HG03575 (cell line): Measurements from ENCODE around the gene MALT1.
"Not testable (repeated sequence)": the region's sequence is repeated elsewhere in the genome, so short reads cannot be mapped to it uniquely, and the experiment has no call there.

Experiments
- ATAC-seq: cut with Tn5 transposase; IDR thresholded peaks from one replicate; pipeline ENCODE4 v1.9.1; 2021; ENCODE audit not compliant: unreplicated experiment, insufficient number of reproducible peaks, low FRiP score; ENCODE audit errors: extremely low read depth

The MALT1 gene

DNA sequence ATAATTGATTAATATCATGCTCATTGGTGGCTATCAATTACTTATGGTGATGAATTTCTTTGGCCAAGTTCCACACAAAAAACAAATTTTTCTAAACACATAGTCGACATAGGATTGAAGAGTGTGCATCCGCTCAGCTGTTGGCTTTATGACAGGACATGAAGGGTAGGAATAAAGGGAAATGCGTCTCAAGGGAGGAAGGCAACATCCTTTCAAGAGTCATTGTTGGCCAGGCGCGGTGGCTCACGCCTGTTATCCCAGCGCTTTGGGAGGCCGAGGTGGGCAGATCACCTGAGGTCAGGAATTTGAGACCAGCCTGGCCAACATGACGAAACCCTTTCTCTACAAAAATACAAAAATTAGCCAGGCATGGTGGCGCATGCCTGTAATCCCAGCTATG is 20.4 kb upstream of the MALT1 start:
- ATAC-seq: not testable (repeated sequence)

DNA sequence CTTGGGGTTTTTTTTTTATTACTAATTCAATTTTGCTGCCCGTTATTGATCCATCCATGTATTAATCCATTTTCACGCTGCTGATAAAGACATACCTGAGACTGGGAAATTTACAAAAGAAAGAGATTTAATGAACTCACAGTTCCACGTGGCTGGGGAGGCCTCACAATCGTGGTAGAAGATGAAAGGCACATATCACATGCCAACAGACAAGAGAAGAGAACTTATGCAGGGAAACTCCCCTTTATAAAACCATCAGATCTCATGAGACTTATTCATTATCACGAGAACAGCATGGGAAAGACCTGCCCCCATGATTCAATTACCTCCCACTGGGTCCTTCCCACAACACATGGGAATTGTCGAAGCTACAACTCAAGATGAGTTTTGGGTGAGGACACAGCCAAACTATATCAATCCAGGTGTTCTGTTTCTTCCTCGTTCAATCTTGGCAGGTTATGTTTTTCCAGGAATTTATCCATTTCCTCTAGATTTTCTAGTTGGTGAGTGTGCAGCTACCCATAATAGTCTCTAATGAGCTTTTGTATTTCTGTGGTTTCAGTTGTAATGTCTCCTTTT is 18.0 kb upstream of the MALT1 start:
- ATAC-seq: not testable (repeated sequence)

DNA sequence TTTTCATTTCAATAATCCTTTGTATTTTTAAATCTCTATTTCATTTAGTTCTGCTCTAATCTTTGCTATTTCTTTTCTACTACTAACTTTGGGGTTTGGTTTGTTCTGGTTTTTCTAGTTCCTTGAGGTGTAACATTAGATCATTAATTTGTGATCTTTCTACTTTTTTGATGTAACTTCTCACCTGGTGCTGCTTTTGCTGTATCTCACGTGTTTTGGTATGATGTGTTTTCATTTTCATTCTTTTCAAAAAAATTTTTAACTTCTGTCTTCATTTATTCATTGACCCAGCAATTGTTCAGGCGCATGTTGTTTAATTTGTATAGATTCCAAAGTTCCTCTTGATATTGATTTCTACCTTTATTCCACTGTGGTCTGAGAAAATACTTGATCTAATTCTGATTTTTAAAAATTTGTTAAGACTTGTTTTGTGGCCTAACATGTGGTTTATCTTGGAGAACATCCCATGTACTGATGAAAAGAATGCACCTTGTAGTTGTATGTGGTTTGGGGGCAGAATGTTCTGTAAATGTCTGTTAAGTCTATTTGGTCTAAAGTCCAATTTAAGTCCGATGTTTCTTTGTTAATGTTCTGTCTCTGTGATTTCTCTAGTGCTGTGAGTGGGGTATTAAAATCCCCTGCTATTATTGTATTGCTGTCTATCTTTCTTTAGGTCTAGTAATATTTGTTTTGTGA is 17.3 kb upstream of the MALT1 start:
- ATAC-seq: no peak

DNA sequence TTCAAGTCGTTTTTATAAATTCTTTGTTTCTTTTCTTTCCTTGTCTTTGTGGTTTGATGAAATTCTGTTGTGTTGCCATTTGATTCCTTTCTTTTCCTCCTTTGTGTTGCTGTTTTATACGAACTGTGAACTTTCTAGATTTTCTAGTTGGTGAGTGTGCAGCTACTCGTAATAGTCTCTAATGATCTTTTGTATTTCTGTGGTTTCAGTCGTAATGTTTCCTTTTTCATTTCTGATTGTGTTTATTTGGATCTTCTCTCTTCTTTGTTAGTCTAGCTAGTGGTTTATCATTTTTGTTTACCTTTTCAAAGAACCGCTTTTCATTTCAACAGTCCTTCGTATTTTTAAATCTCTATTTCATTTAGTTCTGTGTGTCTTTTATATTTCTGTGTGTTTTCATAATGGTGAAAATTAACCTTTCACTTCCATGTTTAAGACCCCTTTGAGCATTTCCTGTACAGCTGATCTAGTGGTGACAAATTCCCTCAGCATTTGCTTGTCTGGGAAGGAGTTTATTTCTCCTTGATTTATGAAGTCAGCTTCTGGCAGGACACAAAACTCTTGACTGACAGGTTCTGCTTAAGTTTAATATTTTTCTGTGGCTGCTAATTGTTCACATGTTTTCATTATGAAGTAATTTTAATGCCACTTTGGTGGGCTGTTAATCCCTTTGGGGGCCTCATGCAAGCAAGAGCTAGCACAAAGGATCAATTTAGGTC is 16.2 kb upstream of the MALT1 start:
- ATAC-seq: no peak

DNA sequence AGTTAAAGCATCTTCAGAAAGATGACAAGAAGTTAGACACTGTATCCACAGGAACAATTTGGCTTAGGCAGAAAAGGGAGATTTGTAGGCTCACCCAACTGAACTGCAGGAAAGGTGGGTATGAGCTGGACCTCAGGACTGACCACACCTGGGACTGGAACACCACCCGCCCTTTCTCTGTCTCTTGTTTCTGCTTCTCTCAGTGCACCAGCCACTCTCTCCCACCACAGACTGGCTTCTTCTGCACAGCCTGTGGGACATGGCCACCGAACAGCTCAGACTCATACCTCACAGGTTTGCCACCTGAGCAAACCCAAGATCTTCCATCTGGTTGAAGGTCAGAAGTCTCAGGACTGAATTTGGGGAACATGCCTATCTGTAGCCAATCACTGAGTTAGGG is 14.2 kb upstream of the MALT1 start:
- no peak for ATAC-seq

DNA sequence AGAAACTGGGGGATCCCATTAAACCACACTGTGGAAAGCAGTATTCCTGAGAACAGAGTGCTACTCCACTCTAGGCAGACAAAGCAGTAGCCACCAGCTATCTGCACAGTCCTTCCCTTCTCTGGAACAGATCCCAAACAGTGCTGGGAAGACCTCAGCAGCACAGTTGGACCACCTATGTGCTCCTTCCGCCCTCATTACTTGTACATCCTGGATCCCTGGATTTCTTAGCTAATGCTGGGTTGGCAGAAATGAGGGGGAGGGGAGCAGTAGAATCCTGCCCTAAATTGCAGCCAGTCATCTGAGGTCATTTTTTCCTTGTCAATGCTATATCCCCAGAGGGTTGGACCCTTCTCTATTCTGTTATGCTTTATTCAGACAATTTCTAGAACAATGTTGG is 13.8 kb upstream of the MALT1 start:
- ATAC-seq: no peak

DNA sequence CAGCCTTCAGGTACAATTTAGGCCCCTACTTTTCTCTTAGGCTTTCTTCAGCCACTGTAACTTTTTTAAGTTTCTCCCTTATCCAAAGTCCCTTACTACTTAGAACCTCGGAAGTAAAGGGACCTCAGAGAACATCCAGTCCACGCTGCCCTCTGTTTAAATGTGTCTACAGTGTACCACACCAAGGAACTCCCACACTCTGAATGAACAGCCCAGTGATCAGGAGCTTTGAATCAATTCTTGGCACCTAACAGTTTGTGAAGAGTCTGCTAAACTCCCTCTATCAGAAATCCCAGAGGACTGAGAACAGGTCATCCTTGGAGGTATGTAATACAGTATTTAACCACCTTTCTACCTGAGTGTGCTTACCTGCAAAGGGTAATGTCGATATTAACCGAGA is 11.6 kb upstream of the MALT1 start:
- no peak for ATAC-seq

DNA sequence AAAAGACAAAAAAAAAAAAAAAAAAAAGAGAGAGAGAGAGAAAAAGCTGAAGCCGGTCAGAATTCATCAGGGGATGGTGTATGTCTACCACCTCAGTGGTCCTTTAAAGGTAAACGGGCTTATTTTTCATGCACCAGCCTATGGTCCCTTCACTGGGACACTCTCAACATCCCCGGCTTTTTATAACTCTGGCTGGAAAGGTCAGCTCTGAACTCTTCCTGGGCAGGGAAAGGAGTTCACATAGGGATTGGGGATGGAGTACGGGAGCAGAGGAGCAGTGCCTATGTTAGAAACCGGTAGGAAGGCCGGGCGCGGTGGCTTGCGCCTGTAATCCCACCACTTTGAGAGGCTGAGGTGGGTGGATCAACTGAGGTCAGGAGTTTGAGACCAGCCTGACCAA is 10.3 kb upstream of the MALT1 start:
- ATAC-seq: no peak

DNA sequence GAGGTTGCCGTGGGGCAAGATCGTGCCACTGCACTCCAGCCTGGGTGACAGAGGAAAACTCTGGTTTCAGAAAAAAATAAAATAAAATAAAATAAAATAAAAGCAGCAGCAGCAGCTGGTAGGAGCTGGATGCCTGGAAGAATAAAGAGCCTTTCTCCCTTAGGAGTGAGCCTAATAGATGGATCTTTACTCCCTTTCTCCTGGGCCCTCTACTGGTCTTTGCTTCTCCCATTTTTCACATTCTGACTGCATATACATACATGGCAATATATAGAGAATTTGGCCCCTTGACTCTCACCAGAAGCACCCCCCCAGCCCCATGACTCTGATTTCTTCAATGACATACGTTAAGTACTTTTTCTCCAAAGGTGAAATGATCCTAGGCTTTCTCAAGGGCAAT is 9.8 kb upstream of the MALT1 start:
- no peak for ATAC-seq

DNA sequence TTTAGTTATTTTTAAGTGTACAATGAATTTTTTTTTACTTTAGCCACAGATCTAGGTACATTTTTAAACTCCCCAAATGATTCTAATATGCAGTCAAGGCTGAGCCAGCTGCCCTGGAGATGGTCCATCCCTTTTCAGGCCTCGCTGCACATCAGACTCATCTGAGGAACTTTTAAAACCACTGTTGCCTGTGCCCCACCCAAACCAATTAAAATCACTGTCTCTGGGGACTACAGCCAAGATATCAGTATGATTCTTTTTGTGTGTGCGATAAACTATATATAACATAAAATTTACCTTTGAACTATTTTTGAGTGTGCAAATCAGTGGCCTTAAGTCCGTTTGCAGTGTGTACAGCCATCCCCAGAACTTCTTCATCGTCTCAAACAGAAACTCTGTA is 9.1 kb upstream of the MALT1 start:
- ATAC-seq: no peak

DNA sequence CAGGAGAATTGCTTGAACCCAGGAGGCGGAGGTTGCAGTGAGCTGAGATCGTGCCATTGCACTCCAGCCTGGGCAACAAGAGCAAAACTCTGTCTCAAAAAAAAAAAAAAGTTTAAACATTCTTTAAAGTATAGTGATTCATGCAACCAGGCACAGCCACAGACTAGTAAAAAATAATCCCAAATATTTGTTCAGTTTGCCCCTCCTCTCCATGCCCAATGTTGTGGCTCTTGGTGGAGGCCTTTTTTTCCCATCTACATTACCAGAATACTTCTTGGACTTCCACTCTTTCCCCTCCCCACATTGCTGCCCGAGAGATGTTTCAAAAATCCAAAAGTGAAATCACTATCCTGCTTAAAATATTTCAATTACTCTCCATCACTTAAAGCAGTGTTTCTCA is 5.1 kb upstream of the MALT1 start:
- no peak for ATAC-seq

DNA sequence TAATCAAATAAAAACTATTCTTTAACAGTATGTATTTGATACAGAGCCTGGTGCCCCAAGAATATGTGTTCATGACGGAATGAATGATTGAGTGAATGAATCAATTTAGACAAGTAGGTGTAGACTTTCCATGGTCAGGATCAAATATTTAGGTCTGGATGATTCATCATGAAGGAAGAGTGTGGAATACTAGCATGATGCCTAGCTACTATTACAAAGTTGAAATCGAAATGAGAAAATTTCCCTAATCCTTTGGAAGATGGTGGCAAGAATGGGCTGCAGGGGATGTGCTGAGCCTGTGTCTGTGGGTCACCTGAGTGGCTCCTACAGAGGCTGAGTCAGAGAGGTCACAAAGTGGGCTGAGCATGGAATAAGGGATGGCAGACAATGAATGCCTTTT is 3.1 kb upstream of the MALT1 start:
- no peak for ATAC-seq

DNA sequence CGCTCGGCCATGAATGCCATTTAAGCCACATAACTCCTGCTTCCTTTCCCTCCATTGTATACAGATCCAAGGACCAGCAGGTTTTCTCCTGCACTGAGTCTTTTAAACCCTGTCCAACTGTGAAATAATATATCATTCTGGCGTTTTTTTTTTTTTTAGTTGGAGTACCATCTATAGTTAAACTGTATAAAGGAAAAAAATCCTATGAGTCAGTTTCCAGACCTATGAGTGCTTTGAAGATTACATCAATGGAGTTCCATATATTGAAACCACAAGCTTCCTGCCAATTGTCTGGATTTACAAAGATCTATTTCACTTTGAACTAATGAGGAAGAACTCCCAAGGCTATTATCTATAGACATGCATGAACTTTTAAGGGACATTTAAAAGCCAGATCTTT is 2.4 kb upstream of the MALT1 start:
- ATAC-seq: no peak

DNA sequence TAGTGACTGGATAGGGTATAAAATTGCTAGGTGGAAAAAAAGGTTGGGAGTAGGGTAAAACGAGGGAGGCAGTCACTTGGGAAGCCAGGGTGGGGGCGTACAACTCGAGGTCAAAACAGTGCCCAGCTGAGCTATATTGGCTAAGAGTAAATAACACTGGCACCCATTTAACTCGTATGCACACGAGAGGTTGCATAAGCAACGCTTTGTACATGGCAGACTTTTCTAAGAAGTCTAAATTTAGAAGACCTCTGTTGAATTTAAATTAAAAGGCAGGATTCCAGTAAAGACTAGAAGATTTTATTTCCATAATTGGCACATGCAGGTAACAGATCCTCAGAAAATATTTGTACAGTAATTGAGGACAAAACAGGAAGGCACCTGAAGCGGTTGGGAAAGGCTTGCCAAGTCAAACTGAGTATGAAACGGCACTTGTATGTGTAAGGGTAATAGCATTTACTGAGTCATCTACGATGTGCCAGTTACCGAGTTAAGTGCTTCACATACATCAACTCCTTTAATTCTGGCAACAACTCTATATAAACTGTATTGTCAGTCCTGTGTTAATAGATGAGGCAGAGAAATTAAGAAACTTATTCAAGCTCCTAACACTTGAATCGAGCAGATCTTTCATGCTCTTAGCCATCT is 1.4 kb upstream of the MALT1 start:
- ATAC-seq: no peak

DNA sequence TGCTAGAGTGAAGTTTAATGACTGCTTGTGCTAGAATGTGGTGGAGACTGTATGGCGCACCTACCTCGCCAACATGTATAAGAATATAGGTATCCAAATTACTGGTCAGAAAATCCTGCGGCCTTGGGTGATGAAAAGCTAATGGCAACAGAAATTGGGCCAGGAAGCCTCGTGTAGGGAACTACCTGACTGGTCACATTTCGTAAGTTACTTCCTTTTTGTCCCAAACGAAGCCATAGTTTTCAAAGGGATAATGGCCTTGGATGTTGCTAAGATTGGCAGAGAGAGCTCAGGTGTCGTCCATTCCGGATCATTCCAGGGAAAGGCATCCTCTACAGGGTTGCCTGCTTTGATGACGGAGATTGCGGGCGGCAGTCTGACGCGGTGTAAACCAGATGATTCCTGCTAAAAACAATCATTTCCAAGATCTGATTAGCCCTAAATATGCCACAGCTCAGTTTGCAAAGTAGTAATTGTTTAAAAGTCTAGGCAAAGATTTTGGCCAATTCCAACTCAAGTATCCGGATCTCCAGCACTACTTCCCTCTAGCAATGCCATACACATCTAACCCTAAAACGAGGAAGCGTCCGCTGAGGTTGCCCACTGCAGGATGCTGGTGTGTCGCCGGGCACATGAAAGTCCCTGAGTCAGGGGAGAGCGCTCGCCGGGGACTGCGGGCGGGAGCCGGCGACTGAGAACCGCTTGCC is 708 bp upstream of the MALT1 start:
- ATAC-seq: no peak

DNA sequence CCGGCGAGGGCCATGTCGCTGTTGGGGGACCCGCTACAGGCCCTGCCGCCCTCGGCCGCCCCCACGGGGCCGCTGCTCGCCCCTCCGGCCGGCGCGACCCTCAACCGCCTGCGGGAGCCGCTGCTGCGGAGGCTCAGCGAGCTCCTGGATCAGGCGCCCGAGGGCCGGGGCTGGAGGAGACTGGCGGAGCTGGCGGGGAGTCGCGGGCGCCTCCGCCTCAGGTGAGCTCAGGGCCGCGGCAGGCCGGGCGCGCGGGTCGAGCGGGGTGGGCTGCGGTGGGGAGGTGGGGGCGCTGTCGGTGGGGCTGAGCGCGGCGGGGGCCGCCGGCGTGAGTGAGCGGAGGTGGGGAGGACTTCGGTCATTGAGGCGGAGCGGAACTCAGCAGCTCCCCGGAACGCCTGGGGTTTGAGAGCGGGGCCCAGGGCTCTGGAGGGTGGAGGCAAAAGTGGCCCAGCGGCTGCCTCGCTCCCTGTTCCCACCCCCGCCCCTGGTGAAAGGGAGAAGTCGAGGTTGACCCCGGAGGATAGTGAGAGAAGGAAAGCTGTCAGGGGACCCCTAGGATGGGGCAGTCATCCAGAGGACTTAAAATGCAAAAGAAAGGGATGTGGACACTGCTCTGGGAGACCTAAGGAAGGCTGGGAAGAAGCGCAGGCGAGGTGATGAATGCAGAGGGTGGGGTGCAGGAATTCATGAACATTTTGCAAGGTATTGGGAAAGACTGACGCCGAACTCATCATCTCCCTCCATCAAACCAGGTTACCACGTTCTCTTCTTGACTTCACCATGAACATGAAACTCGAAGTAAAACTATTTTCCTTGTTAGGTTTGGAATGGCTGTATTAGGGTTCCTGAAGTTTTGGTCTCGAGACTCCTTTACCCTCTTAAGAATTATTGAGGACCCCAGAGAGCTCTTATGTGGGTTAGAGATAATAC is 633 bp downstream of the MALT1 start:
- ATAC-seq: no peak

DNA sequence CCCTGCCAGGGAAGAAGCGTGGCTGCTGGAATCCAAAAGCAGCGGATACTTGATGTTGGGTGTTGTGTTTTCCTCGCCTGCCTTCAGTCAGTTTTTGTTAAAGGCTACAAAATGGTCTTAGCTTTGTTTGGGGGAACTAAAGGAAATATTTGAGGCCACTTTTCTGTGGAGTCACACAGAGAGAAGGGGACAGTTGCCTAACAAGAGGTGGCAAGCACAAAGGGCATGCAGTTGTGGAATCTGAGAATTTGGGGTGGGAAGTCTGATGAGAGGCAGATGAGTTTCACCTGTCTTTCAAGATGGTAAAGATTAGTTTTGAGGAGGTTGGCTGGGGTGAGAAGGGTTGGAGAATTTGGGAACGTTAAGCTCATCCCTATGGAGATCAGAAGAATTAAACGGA is 2.9 kb downstream of the MALT1 start:
- no peak for ATAC-seq

DNA sequence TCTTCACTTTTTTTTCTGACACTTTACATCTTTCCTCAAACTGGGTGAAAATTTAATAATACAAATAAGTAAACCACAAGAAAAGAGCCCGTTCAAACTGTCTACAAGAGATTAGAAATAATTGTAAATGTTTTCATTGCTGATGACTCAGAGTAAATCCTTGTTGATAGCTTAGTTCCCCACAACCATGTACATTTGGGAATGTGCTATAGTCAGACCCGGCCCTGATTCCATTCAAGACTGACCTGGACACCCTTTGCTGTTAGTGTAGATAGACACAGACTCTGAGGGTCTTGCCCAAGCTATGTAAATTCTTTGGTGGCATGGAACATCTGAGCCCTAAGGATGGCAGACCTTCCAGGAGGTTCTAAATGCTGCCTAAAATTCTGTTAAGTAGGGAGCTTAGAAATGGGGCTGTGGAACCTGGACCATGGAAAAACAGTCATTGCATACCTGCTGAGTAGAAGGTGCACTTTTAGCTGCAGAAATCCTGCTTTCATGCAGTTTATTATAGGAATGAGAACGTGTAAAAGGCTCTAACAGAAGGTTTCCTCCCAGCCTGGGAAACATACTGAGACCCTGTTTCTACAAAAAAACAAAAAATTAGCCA is 3.7 kb downstream of the MALT1 start:
- no peak for ATAC-seq
